Lower lobe of right lung (tissue), 2 donors: ENCODE data around the gene GCN1. TPM values are rescaled to one million over a fixed set of nuclear protein-coding genes. Genes with fewer than 3 reads are reported as not detected.
"Not testable (repeated sequence)": the region's sequence is repeated elsewhere in the genome, so short reads cannot be mapped to it uniquely, and the experiment has no call there.

Source experiments
- ATAC-seq, 2 donors: fragments of 200-7000 bp; cut with Tn5 transposase; one replicate each; pipeline ENCODE4 v1.9.1; 2020 to 2022; ENCODE audit warnings: mild to moderate bottlenecking in 2 of 2, moderate library complexity in 2 of 2
- DNase-seq: peaks from one replicate; pipeline ENCODE4 v3.0.0-alpha.2; 2020
- H3K27ac ChIP-seq: fragments of 200-600 bp; one replicate; pipeline ENCODE4 v1.8.0; 2022
- H3K27me3 ChIP-seq: fragments of 200-600 bp; one replicate; pipeline ENCODE4 v1.8.0; 2022; ENCODE audit warnings: low read depth
- H3K36me3 ChIP-seq: fragments of 200-600 bp; one replicate; pipeline ENCODE4 v1.8.0; 2022; ENCODE audit warnings: mild to moderate bottlenecking
- H3K4me1 ChIP-seq: fragments of 200-600 bp; one replicate; pipeline ENCODE4 v1.8.0; 2022
- H3K4me3 ChIP-seq: fragments of 200-600 bp; one replicate; pipeline ENCODE4 v1.8.0; 2022; ENCODE audit warnings: mild to moderate bottlenecking
- H3K9me3 ChIP-seq: fragments of 200-600 bp; one replicate; pipeline ENCODE4 v1.8.0; 2022
- CTCF ChIP-seq: fragments of 200-600 bp; IDR thresholded peaks from one replicate; pipeline ENCODE4 v1.8.0; 2022; ENCODE audit warnings: antibody characterized with exemption, mild to moderate bottlenecking
- intact Hi-C: fragments of 100-400 bp; cut with DNase I; formaldehyde crosslinking; loops from one replicate; pipeline ENCODE4 v1.11.0; 2022
- total RNA-seq: library from RNA; stranded (reverse); fragmentation: NEBNext Ultra II Directional; extraction: Animal tissue kit (Norgen Biotek cat#: 25700); gene quantifications from one replicate; pipeline ENCODE4 v1.2.1, GENCODE V29; 2021
- donor health status: DM: no; HTN: yes; CAD: no; lungs with severe emphysema.

The GCN1 gene
- total RNA-seq, 1 donor from 2014 or later = 73.6 TPM

- intact Hi-C loops = no loop called here
Measured at GRCh38 chr12:120197542-120197887, 3.0 kb upstream of the GCN1 start.

GRCh38 chr12:120196817-120197541 lies 2.5 kb upstream of the GCN1 start:
- Histone ChIP-seq H3K36me3 (peaks cover 39% of the 10 kb centered on the region), H3K4me1 (peaks cover 65% of the 10 kb centered on the region)
- DNase-seq, ATAC-seq, H3K27me3 ChIP-seq, H3K9me3 ChIP-seq, H3K27ac ChIP-seq, H3K4me3 ChIP-seq, intact Hi-C loops: not testable (repeated sequence)

More at GRCh38 chr12:120197542-120197887, 3.0 kb upstream of the GCN1 start:
- no peak overlapping the region for H3K4me3 ChIP-seq
- H3K36me3 ChIP-seq = peaks cover 39% of the 10 kb centered on the region
- no peaks in the 10 kb centered on the region for H3K27me3 ChIP-seq
- H3K9me3 ChIP-seq = no peaks in the 10 kb centered on the region
- DNase-seq (no peak), ATAC-seq (no peak)
- no peak for TF ChIP-seq CTCF
- peaks cover 65% of the 10 kb centered on the region for H3K4me1 ChIP-seq
- H3K27ac ChIP-seq = no peak overlapping the region

GRCh38 chr12:120196363-120196762 lies 1.8 kb upstream of the GCN1 start:
- no peak for DNase-seq
- Histone ChIP-seq H3K4me3 (no peak overlapping the region), H3K36me3 (peaks cover 44% of the 10 kb centered on the region), H3K4me1 (peaks cover 63% of the 10 kb centered on the region), H3K9me3 (no peaks in the 10 kb centered on the region), H3K27ac (no peak overlapping the region), H3K27me3 (no peaks in the 10 kb centered on the region)
- ATAC-seq = no peak
- intact Hi-C loops = no loop called here
- no peak for TF ChIP-seq CTCF

GRCh38 chr12:120194226-120194533 lies 335 bp downstream of the GCN1 start:
- intact Hi-C loops = no loop called here
- Histone ChIP-seq H3K9me3 (no peaks in the 10 kb centered on the region), H3K27me3 (no peaks in the 10 kb centered on the region), H3K4me1 (peaks cover 50% of the 10 kb centered on the region), H3K36me3 (peaks cover 62% of the 10 kb centered on the region), H3K4me3 (peak overlapping the region; percentile 100), H3K27ac (peak overlapping the region; percentile 94)
- TF ChIP-seq CTCF = no peak
- ATAC-seq = peak in 1 of 2 donors; percentile 65
- no peak for DNase-seq

GRCh38 chr12:120193286-120193685 lies 1.2 kb downstream of the GCN1 start:
- H3K4me1 ChIP-seq = peaks cover 42% of the 10 kb centered on the region
- H3K27ac ChIP-seq, ATAC-seq, intact Hi-C loops, DNase-seq, H3K9me3 ChIP-seq, H3K27me3 ChIP-seq: not testable (repeated sequence)
- peak overlapping the region; percentile 100 for H3K4me3 ChIP-seq
- H3K36me3 ChIP-seq = peaks cover 62% of the 10 kb centered on the region

- Histone ChIP-seq H3K4me1 (peaks cover 27% of the 10 kb centered on the region), H3K4me3 (no peak overlapping the region), H3K27me3 (no peaks in the 10 kb centered on the region), H3K27ac (no peak overlapping the region), H3K36me3 (peaks cover 62% of the 10 kb centered on the region), H3K9me3 (no peaks in the 10 kb centered on the region)
- no peak for TF ChIP-seq CTCF
- ATAC-seq (no peak), DNase-seq (no peak)
- intact Hi-C loops = no loop called here
Measured at GRCh38 chr12:120190985-120191480, 3.5 kb downstream of the GCN1 start.
